GM18951 (cell line): ENCODE measurements around the gene PNPLA3.

ENCODE experiments used
- POLR2A ChIP-seq: IDR thresholded peaks from 4 replicates; pipeline ENCODE4 v1.6.1; 2011; ENCODE audit warnings: mild to moderate bottlenecking; ENCODE audit not compliant: insufficient read length, insufficient read depth; ENCODE audit errors: extremely low read depth
- in situ Hi-C: fragments of 300-500 bp; cut with MboI; formaldehyde crosslinking; loops from one replicate; pipeline ENCODE4 v1.12.0; 2022; ENCODE audit warnings: low sequenced_read_pairs, mixed read lengths, inconsistent platforms; ENCODE audit not compliant: unreplicated experiment

PNPLA3 gene

GRCh38 chr22:43969989-43970755, 46.6 kb downstream of the PNPLA3 start:
- TF ChIP-seq POLR2A, result no peak
- in situ Hi-C loops, result no loop called here

- in situ Hi-C loops, result no loop called here
- no peak for TF ChIP-seq POLR2A
Measured at GRCh38 chr22:43971112-43971511, 47.5 kb downstream of the PNPLA3 start.

GRCh38 chr22:43972931-43973462, 49.4 kb downstream of the PNPLA3 start:
- in situ Hi-C loops, result no loop called here
- TF ChIP-seq POLR2A, result no peak

- in situ Hi-C loops, result no loop called here
- no peak for TF ChIP-seq POLR2A
Measured at GRCh38 chr22:43974028-43974545, 50.5 kb downstream of the PNPLA3 start.

- in situ Hi-C loops, result no loop called here
- no peak for TF ChIP-seq POLR2A
Measured at GRCh38 chr22:43975041-43975440, 51.4 kb downstream of the PNPLA3 start.

- TF ChIP-seq POLR2A, result no peak
- in situ Hi-C loops, result no loop called here
Measured at GRCh38 chr22:43976861-43977795, 53.5 kb downstream of the PNPLA3 start.

- TF ChIP-seq POLR2A, result no peak
- in situ Hi-C loops, result no loop called here
Measured at GRCh38 chr22:43978558-43978957, 55.0 kb downstream of the PNPLA3 start.

- no peak for TF ChIP-seq POLR2A
- in situ Hi-C loops, result no loop called here
Measured at GRCh38 chr22:43980579-43980978, 57.0 kb downstream of the PNPLA3 start.

- no peak for TF ChIP-seq POLR2A
- in situ Hi-C loops, result no loop called here
Measured at GRCh38 chr22:43980996-43981395, 57.4 kb downstream of the PNPLA3 start.

GRCh38 chr22:43983808-43984207, 60.2 kb downstream of the PNPLA3 start:
- no peak for TF ChIP-seq POLR2A
- in situ Hi-C loops, result no loop called here

GRCh38 chr22:43985532-43985931, 61.9 kb downstream of the PNPLA3 start:
- no peak for TF ChIP-seq POLR2A
- in situ Hi-C loops, result no loop called here

GRCh38 chr22:43988116-43988820, 64.7 kb downstream of the PNPLA3 start:
- no peak for TF ChIP-seq POLR2A

GRCh38 chr22:43988960-43989359, 65.4 kb downstream of the PNPLA3 start:
- TF ChIP-seq POLR2A, result no peak
- in situ Hi-C loops, result no loop called here

More at GRCh38 chr22:43988116-43988820, 64.7 kb downstream of the PNPLA3 start:
- in situ Hi-C loops, result no loop called here

GRCh38 chr22:43990044-43990443, 66.4 kb downstream of the PNPLA3 start:
- in situ Hi-C loops, result no loop called here

More at GRCh38 chr22:43990044-43990443, 66.4 kb downstream of the PNPLA3 start:
- TF ChIP-seq POLR2A, result no peak
